GM21381 (cell line): ENCODE data around the gene ATP6V1E1.
"Not testable (repeated sequence)": the region's sequence is repeated elsewhere in the genome, so short reads cannot be mapped to it uniquely, and the experiment has no call there.

ENCODE experiments used
- ATAC-seq: cut with Tn5 transposase; IDR thresholded peaks from one replicate; pipeline ENCODE4 v1.9.1; 2021; ENCODE audit warnings: mild to moderate bottlenecking, moderate library complexity; ENCODE audit not compliant: unreplicated experiment

ATP6V1E1 gene

GRCh38 chr22:17583151-17583550 lies 45.4 kb downstream of the ATP6V1E1 start:
- no peak for ATAC-seq

- no peak for ATAC-seq
These were observed 46.9 kb downstream of the ATP6V1E1 start for GRCh38 chr22:17581631-17582030.

GRCh38 chr22:17581056-17581455 lies 47.5 kb downstream of the ATP6V1E1 start:
- ATAC-seq = no peak

- no peak for ATAC-seq
These were observed 48.0 kb downstream of the ATP6V1E1 start for GRCh38 chr22:17580441-17581031.

GRCh38 chr22:17579535-17579981 lies 49.0 kb downstream of the ATP6V1E1 start:
- no peak for ATAC-seq

GRCh38 chr22:17578136-17578754 lies 50.3 kb downstream of the ATP6V1E1 start:
- no peak for ATAC-seq

- no peak for ATAC-seq
These were observed 52.1 kb downstream of the ATP6V1E1 start for GRCh38 chr22:17576470-17576869.

- no peak for ATAC-seq
These were observed 52.9 kb downstream of the ATP6V1E1 start for GRCh38 chr22:17575681-17576080.

GRCh38 chr22:17575151-17575550 lies 53.4 kb downstream of the ATP6V1E1 start:
- ATAC-seq = no peak

GRCh38 chr22:17570851-17571631 lies 57.5 kb downstream of the ATP6V1E1 start:
- no peak for ATAC-seq

GRCh38 chr22:17569971-17570511 lies 58.5 kb downstream of the ATP6V1E1 start:
- no peak for ATAC-seq

- ATAC-seq = no peak
These were observed 61.8 kb downstream of the ATP6V1E1 start for GRCh38 chr22:17566776-17567175.

- ATAC-seq = not testable (repeated sequence)
These were observed 62.4 kb downstream of the ATP6V1E1 start for GRCh38 chr22:17566016-17566687.

GRCh38 chr22:17563936-17564391 lies 64.6 kb downstream of the ATP6V1E1 start:
- no peak for ATAC-seq

- no peak for ATAC-seq
These were observed 65.4 kb downstream of the ATP6V1E1 start, which contains the start of gene SLC25A18 for GRCh38 chr22:17562906-17563870. TSS of gene SLC25A18 (plus strand) at chr22:17563498. CDS start at chr22:17579945, 16,447 bp downstream.

- no peak for ATAC-seq
These were observed 69.4 kb downstream of the ATP6V1E1 start for GRCh38 chr22:17559188-17559587.

- no peak for ATAC-seq
These were observed 73.7 kb downstream of the ATP6V1E1 start for GRCh38 chr22:17554814-17555213.

GRCh38 chr22:17552737-17553136 lies 75.8 kb downstream of the ATP6V1E1 start:
- ATAC-seq = no peak

GRCh38 chr22:17549655-17550054 lies 78.9 kb downstream of the ATP6V1E1 start:
- no peak for ATAC-seq

- no peak for ATAC-seq
These were observed 79.4 kb downstream of the ATP6V1E1 start for GRCh38 chr22:17549183-17549582.
